Peyer's patch (tissue), 4 donors: ENCODE results near the gene RELT.

Source experiments
- CTCF ChIP-seq, 6 experiments: fragments of 450-650 bp in 4 of 6; fragments of 200-600 bp in 2 of 6; sonication (generic) in 1 of 6; IDR thresholded peaks; one replicate each; pipeline ENCODE4 v1.5.1; 2017 to 2019; ENCODE audit warnings: antibody characterized with exemption in 6 of 6, mild to moderate bottlenecking in 3 of 6, moderate library complexity in 1 of 6
- POLR2A ChIP-seq, 2 donors: fragments of 450-650 bp; IDR thresholded peaks; one replicate each; pipeline ENCODE4 v1.5.1; 2017; ENCODE audit warnings: antibody characterized with exemption in 2 of 2, mild to moderate bottlenecking in 2 of 2, moderate library complexity in 2 of 2

- TF ChIP-seq POLR2A (IDR thresholded peaks at IDR 0.05) (no peak), CTCF (IDR thresholded peaks at IDR 0.05) (no peak)
Observed at GRCh38 chr11:73445980-73446379, 69.8 kb downstream of the RELT start.
